Inflammatory macrophage treated with lipopolysaccharide for 4 hours (primary cell): ENCODE data around the gene RB1.
A peak's percentile ranks its signal among the peaks of the same experiment; 100 is the strongest.

Source experiments
- DNase-seq: peaks from one replicate; pipeline ENCODE4 v3.0.0-alpha.2; 2020

Gene RB1

DNA sequence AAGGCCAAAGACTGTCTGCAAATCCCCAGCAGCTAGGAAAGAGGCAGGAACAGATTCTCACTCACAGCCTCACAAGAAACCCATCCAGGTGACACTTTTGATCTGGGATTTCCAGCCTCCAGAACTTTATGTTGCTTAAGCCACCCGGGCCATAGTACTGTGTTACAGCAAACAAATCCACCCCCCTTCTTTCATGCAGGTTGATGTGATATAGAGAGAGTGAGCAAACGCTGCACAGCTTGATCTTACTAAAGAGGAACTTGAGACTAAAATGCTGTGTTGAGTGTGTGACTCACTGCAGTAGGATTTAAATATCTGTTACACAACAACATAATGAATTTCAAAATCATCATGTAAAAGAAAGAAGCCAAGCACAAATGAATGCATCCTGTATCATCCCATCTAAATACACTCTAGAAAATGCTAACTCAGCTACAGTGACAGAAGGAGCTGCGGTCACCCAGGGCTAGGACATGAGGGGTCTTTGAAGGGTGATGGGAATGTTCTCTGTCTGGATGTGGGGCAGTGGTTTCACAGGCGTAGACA, 197.2 kb downstream of the RB1 start:
- peak; percentile 95 for DNase-seq

DNA sequence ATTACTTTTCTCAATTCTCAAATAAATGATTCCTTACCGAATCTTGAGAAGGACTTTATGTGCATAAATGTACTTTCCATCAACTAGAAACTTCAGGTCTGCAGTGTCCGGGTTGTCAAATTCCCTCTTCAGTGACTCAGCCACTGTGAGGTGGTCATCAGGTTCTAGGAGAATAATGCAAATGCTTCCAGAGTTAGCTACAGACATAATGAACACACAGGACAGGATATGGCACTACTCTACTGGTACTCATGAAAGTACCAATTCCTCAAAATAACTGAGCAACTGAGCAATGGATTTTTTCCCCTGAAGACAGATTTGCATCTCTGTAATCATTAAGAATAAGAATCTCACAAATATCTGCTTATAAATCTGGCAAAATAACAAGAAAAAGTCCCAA, 198.2 kb downstream of the RB1 start:
- peak; percentile 43 for DNase-seq

DNA sequence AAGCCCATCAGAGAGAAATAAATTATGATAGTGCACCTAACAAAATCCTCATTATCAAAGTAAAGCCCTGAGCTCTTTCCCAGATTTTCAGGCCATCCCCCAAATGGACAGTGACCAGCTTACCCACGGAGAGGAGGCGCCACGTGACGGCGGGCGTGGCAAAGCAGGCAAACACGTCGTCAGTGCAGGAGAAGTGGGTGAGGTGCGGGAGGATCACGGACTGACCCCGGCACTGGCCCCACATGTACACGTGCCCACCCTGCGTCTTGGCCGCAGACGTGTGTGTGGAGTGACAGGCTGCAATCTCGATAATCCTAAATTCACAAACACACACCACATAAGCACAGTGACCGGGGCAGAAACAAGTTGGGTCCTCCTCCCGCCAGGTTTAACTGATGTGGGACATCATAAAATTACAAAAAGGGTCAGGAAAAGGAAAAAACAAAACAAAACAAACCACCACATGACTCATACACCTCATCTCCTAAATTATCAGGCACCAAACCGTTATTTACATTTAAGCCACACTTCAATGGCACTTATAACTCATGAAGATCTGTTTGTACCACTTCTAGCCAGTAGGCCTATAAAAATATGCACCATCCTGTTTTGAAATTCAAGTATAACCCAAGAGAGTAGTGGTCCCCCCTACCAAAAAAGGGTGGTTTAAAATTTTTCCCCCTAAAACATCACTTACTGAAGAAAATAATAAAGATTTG, 199.2 kb downstream of the RB1 start:
- no peak for DNase-seq

DNA sequence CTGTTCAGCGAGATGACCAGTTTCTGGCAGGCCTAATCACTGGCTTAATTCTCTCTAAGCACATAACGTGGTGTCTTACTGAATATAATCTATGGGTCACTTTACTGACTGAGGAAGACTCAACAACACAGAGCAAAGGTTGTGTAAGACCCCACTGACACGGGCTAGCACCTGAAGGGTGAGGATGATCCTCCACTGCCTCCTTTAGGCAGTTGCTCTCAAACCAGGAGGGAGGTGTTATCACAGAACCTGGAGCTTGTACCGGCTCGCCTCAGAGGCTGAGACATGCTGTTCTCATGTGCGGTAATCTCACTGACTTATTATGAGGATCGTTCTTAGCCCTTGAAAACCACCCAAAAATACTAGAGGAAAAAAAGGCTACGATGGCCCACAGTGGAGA, 201.1 kb downstream of the RB1 start:
- DNase-seq = no peak

DNA sequence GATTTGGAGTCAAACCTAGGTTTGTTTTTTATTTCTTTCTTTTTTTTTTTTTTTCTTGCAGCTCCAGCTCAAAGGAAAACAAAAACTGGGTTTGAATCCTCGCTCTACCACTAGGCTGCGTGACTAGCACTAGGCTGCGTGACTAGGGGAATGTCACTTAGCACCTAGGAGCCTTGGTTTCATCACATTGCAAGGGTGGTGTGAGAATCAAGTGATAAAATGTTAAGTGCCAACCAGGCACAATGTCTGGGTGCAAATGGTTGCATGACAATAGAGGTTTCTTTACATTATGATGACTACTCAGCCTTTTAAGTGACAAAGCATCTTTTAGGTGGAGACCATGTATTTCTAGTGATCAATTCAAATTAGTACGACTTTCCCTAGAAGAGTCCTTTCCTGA, 201.5 kb downstream of the RB1 start:
- no peak for DNase-seq

DNA sequence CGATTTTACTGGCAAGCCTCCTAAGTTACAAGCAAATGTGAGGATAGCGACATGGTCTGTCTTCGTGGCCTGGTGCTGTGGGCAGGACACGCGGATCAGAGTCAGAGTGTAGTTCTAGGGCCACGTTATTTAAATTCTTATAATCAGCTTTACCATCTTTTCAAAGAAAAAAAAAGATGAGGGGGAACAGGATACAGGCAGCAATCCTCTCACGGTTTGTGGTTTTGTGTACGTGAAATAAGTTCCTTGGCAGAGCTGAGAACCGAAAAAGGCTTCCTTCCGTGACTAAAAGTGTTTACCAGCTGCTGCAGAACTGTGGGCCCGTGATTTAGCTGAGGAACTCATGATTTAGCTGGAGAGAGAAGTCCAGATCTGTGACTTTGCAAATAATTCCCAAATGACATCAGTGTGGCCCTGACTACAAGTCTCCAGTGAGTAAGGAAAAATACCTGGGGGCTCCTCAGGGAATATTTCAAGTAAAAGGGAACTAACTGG, 202.1 kb downstream of the RB1 start:
- DNase-seq = peak; percentile 66

DNA sequence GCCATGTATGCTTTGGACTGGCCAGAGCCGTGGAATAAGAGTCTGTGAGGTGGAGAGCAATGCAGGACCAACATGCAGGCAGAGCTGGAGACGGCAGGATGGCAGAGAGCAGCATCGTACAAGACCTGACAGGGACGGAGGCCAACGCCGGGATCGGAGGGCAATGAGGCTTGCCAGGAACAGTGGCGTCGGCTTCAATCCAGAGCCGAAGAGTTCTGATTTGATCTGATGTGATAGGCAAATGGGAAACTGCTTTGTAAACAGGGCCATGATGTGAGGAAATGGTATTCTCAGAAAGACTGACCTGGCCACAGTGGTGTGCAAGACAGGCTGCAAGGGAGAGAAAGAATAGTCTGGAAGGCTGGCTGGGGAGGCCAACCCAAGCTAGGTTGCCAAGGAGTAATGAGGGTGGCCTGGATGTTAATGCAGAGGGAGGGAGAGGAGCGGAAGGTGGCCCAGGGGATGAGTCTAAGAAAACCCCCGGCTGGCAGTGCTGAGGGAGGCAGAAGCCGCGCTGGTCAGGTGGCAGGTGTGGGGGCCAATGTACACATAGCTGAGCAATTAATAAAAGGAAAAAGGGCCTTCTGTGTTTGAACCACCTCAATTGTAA, 202.6 kb downstream of the RB1 start:
- DNase-seq = no peak

DNA sequence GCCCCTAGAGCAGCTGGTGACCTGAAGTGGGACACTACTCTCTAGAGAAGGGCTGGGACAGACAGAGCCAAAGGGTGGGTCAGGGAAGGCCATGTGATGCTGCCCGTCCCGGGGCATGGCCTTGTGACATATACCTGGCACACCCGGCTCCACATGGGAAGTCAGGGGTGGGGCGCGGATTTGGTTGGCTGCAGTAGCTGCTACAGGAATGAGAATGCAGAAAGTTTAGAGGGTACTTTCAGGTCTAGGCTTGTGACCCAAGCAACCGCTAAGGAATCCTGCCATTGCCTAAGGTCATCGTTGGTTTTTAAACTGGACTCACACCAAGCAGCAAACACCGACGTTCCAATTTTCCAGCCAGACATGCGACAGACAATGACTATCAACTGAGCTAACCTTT, 203.5 kb downstream of the RB1 start:
- no peak for DNase-seq

DNA sequence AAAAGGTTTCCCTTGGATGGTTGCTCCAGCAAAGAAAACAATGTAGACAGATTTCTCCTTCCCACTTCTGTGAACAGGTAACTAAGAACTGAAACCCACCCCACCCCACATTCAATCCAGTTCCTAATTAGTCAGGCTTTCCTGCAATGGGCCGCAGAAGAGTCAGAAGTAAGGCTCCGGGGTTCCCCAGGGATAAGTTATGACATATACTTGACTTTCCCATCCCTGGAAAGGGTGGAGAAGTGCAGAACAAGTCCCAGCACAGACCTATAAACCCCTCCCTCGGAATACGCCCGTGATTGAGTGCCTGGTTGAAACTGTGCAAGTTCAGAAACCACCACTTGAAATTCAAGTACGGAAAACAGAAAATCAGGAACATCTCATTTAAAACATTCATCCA, 204.5 kb downstream of the RB1 start:
- no peak for DNase-seq

DNA sequence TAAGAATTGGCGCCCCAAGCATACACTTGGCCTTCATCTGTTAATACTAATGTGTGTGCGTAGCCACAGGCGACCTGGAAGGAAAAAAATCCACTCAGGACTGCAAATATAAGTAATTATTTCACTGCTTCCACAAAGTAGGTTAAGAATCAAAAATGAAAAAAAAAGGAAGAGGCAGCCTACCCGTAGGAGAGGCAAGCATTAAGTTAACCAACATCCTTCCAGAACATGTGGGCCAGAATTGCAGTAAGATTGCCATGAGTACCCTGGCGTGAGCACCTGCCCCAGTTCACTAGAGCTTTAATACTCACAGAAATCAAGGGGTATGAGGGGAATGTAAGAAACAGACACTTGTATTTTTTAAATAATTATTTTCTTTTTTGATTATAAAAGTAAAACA, 207.1 kb downstream of the RB1 start:
- DNase-seq = peak; percentile 28

DNA sequence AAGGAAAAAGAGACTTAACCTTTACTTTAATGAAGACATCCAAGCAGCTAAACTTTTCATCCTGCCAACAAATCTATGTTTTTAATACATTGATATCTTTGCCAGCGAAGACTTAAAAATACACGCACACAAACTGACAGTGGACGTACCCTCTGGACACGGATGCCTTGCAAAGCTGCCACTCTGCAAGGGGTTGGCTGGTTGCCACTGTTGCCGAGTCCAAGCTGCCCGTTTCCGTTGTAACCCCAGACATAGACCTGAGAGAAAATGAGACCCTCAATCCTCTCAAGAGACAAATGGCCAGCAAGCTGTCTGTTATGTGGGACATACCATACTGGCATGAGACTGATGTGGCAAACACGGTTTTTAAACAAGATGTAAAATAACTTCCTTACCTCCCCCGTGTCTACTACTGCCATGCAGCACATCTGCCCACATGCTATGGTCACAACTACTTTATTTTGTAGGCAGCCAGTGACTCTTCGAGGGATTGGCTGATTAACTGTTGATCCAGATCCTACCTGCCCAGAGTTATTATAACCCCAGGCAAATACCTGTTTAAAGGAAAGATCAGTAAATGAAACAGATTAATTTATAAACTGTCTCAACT, 208.2 kb downstream of the RB1 start:
- no peak for DNase-seq

DNA sequence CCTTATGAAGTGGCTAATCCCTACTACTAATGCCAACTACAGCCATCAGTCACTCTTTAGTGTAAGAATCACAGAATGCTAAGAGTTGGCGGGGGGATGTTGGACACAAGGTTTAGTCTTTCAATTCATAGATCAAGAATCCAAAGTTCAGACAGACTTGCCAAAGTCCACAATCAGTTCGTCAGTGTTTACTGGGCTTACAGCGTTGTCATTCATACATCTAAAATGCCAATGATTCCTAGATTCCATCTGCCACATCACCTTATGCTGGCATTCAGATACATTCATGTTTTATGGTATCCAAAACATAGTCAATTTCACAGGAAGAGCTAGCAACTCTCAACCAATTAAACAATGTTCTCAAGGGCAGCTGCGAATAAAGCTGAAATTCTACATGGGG, 211.2 kb downstream of the RB1 start:
- no peak for DNase-seq

DNA sequence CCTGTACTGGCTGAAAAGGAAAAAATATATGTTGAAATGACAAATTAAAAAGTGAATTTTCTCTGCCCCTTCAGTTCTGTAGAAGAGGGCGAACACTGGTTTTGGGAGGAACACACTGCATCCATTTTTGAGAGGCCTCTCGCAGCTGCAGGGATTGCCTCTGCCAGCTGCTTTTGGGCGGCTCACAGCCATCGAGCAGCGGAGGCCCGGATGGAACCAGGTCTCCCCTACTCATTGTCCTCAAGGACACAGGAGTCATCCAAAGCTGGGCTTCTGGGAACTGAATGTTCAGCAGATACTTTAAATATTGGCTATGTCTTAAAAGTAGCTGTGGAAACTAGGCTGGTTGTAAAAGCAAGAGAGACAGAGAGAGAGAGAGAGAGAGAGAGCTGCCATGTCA, 212.2 kb downstream of the RB1 start:
- DNase-seq = no peak

DNA sequence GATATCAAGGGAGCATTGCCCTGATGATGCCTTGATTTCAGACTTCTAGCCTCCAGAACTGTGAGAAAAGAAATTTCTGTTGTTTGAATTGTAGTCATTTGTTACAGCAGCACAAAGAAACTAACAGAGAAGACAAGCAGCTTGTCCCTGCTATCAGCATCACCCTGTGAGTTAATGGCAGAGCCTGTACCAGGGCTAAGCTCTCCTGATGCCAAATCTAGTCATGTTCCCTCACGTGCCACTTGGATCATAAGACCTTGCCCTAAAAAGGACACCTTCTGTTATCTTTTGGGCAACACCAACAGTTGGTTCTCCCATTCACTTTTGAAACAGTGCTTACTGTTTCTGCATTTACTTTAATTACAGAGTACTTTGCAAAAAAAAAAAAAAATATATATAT, 214.5 kb downstream of the RB1 start:
- no peak for DNase-seq

DNA sequence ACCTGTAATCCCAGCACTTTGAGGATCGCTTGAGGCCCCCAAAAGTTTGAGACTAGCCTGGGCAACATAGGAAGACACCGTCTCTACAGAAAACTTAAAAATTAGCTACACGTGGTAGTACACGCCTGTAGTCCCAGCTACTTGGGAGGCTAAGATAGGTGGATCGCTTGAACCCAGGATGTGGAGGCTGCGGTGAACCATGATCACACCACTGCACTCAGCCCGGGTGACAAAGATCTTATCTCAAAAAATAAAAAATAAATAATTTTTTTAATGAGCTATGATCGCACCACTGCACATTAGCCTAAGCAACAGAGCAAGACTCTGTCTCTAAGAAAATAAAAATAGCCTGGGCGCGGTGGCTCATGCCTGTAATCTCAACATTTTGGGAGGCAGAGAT, 222.7 kb downstream of the RB1 start:
- no peak for DNase-seq

DNA sequence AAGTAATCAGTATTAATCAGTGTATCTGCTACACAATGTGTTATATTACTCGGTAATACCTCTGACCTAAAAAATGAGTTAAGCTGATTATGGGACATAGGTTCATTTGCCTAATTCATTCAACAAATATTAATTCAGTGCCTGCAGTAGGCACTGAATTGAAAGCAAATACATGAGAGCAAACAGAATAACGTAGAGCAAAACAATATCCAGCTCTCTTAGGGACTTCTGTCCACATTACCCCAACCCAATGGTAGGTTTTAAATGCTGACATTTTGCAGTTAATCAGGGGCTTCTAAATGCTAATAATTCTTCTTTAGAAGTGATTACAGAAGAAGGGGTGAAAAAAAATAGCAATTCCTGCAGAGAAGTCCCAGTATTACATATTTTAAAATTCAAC, 224.4 kb downstream of the RB1 start:
- DNase-seq = no peak

DNA sequence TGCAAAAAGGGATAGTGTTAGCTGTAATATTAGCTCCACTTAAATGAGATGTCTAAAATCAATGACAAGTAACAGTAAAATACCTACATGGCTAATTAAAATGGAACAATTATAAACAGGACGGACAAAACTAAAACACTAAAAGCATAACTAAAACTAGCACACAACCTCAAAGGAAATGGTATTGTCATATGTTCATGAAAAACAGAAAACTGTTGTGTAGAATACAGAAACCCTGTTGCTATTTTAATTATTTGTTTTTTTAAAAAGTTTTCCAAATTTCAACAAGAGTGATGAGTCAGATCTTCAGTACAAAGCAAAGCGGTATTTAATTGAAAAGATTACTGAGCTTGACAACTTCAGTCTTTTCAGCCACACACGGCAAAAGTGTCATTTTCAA, 225.2 kb downstream of the RB1 start:
- no peak for DNase-seq

DNA sequence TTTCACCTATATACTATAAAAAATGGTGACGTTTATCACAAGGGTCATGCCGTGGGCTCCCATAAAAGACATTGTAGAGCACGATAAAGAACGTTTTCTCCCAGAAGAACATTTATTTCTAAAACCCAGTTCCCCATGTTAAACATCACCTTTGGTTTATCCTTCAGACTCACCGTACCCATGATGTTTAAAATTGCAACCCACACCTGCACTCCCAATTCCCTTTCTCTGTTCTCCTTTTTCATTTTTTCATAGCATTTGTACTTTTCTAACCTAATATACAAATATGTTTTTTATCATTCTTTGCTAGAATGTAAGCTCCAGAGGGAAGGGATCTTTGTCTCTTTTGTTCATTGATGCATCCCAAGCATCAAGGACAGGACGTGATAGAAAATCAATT, 227.3 kb downstream of the RB1 start:
- no peak for DNase-seq
